HEK293 (cell line): ENCODE data around the gene COL7A1.
A peak's percentile ranks its signal among the peaks of the same experiment; 100 is the strongest.

ENCODE experiments used
- CTCF ChIA-PET: fragments of 350-600 bp; formaldehyde crosslinking; extraction: SDS; loops from one replicate; lab custom pipeline; 2021; ENCODE audit warnings: antibody characterized with exemption; lab: Yijun Ruan, JAX
- POLR2A ChIA-PET: fragments of 300-600 bp; formaldehyde crosslinking; extraction: SDS; loops from one replicate; lab custom pipeline; 2020; ENCODE audit warnings: antibody characterized with exemption, inconsistent platforms; lab: Yijun Ruan, JAX
- H3K27ac ChIP-seq: fragments of 200-500 bp; sonication (Bioruptor generic); 2 replicates; pipeline ENCODE4 v1.5.1; 2014; ENCODE audit warnings: low read depth, low read length, control low read depth, inconsistent platforms; ENCODE audit errors: extremely low read depth
- H3K36me3 ChIP-seq, 2 experiments: fragments of 200-500 bp in 1 of 2; sonication (Bioruptor generic) in 1 of 2; 1 replicate in 1 of 2; 2 replicates in 1 of 2; pipeline ENCODE4 v1.5.1; 2014 to 2017; ENCODE audit warnings: inconsistent platforms in 2 of 2, low read length in 2 of 2; ENCODE audit not compliant: control insufficient read depth in 2 of 2, insufficient read depth in 1 of 2
- H3K4me1 ChIP-seq: fragments of 200-500 bp; sonication (Bioruptor generic); 2 replicates; pipeline ENCODE4 v1.5.1; 2014; ENCODE audit warnings: mild to moderate bottlenecking, low read length, inconsistent platforms; ENCODE audit not compliant: control insufficient read depth, insufficient read depth
- H3K4me3 ChIP-seq: 2 replicates; pipeline ENCODE4 v1.5.1; 2011; ENCODE audit warnings: low read depth, mild to moderate bottlenecking, control low read depth, low read length, moderate library complexity
- H3K9me3 ChIP-seq: fragments of 200-500 bp; sonication (Bioruptor generic); 2 replicates; pipeline ENCODE4 v1.5.1; 2014; ENCODE audit warnings: low read depth, low read length, inconsistent platforms; ENCODE audit not compliant: control insufficient read depth, insufficient read depth
- REPIN1 ChIP-seq: fragments of 450-650 bp; formaldehyde crosslinking; IDR thresholded peaks from 2 replicates; pipeline ENCODE4 v1.5.1; 2017; ENCODE audit warnings: missing biosample characterization, missing genetic modification characterization, low read depth
- ZBTB1 ChIP-seq: fragments of 450-650 bp; formaldehyde crosslinking; IDR thresholded peaks from 2 replicates; pipeline ENCODE4 v1.5.1; 2016; ENCODE audit warnings: missing biosample characterization, missing genetic modification characterization
- ZBTB17 ChIP-seq: fragments of 450-650 bp; formaldehyde crosslinking; IDR thresholded peaks from 2 replicates; pipeline ENCODE4 v1.5.1; 2016; ENCODE audit warnings: missing biosample characterization, missing genetic modification characterization
- ZNF133 ChIP-seq: fragments of 450-650 bp; formaldehyde crosslinking; IDR thresholded peaks from 2 replicates; pipeline ENCODE4 v1.5.1; 2016; ENCODE audit warnings: missing biosample characterization, missing genetic modification characterization
- ZNF2 ChIP-seq: fragments of 450-650 bp; formaldehyde crosslinking; IDR thresholded peaks from 2 replicates; pipeline ENCODE4 v1.5.1; 2016; ENCODE audit warnings: missing biosample characterization, missing genetic modification characterization
- ZNF202 ChIP-seq: fragments of 450-650 bp; formaldehyde crosslinking; IDR thresholded peaks from 2 replicates; pipeline ENCODE4 v1.5.1; 2016; ENCODE audit warnings: missing biosample characterization, missing genetic modification characterization, borderline replicate concordance
- ZNF23 ChIP-seq: fragments of 450-650 bp; formaldehyde crosslinking; IDR thresholded peaks from 2 replicates; pipeline ENCODE4 v1.5.1; 2016; ENCODE audit warnings: missing biosample characterization, missing genetic modification characterization, borderline replicate concordance
- ZNF302 ChIP-seq: fragments of 450-650 bp; formaldehyde crosslinking; IDR thresholded peaks from 2 replicates; pipeline ENCODE4 v1.5.1; 2016; ENCODE audit warnings: missing biosample characterization, missing genetic modification characterization, low read depth
- ZNF391 ChIP-seq: fragments of 450-650 bp; formaldehyde crosslinking; IDR thresholded peaks from 2 replicates; pipeline ENCODE4 v1.5.1; 2016; ENCODE audit warnings: low read depth, missing biosample characterization, missing genetic modification characterization, borderline replicate concordance
- ZNF426 ChIP-seq: fragments of 450-650 bp; formaldehyde crosslinking; IDR thresholded peaks from 2 replicates; pipeline ENCODE4 v1.5.1; 2017; ENCODE audit warnings: missing biosample characterization, missing genetic modification characterization, mild to moderate bottlenecking, inconsistent platforms, moderate library complexity
- ZNF433 ChIP-seq: fragments of 450-650 bp; formaldehyde crosslinking; IDR thresholded peaks from 2 replicates; pipeline ENCODE4 v1.5.1; 2016; ENCODE audit warnings: missing biosample characterization, missing genetic modification characterization, low read depth
- ZNF560 ChIP-seq: fragments of 450-650 bp; formaldehyde crosslinking; IDR thresholded peaks from 2 replicates; pipeline ENCODE4 v1.5.1; 2017; ENCODE audit warnings: missing biosample characterization, missing genetic modification characterization, borderline replicate concordance
- ZNF660 ChIP-seq: fragments of 450-650 bp; IDR thresholded peaks from 2 replicates; pipeline ENCODE4 v1.5.1; 2018; ENCODE audit warnings: missing biosample characterization, mild to moderate bottlenecking, missing genetic modification characterization
- ZNF843 ChIP-seq: fragments of 450-650 bp; formaldehyde crosslinking; IDR thresholded peaks from 2 replicates; pipeline ENCODE4 v1.5.1; 2016; ENCODE audit warnings: missing biosample characterization, missing genetic modification characterization
- TF ChIP-seq, protein P1 (sequence below): fragments of 450-650 bp; formaldehyde crosslinking; IDR thresholded peaks from 2 replicates; pipeline ENCODE4 v1.5.1; 2017; ENCODE audit warnings: missing biosample characterization, missing genetic modification characterization
- TF ChIP-seq, protein P2 (sequence below): fragments of 450-650 bp; formaldehyde crosslinking; IDR thresholded peaks from 2 replicates; pipeline ENCODE4 v1.5.1; 2016; ENCODE audit warnings: missing biosample characterization, missing genetic modification characterization
- TF ChIP-seq, protein P3 (sequence below): fragments of 450-650 bp; formaldehyde crosslinking; IDR thresholded peaks from 2 replicates; pipeline ENCODE4 v1.5.1; 2017; ENCODE audit warnings: missing biosample characterization, missing genetic modification characterization
- TF ChIP-seq, protein P4 (sequence below): fragments of 450-650 bp; formaldehyde crosslinking; IDR thresholded peaks from 2 replicates; pipeline ENCODE4 v1.5.1; 2017; ENCODE audit warnings: missing biosample characterization, missing genetic modification characterization
- TF ChIP-seq, protein P5 (sequence below): fragments of 450-650 bp; formaldehyde crosslinking; conservative IDR thresholded peaks from 2 replicates; pipeline ENCODE4 v1.5.1; 2016; ENCODE audit warnings: low read depth, missing biosample characterization, missing genetic modification characterization
- TF ChIP-seq, protein P6 (sequence below): fragments of 450-650 bp; formaldehyde crosslinking; IDR thresholded peaks from 2 replicates; pipeline ENCODE4 v1.5.1; 2016; ENCODE audit warnings: missing biosample characterization, missing genetic modification characterization

The COL7A1 gene

DNA sequence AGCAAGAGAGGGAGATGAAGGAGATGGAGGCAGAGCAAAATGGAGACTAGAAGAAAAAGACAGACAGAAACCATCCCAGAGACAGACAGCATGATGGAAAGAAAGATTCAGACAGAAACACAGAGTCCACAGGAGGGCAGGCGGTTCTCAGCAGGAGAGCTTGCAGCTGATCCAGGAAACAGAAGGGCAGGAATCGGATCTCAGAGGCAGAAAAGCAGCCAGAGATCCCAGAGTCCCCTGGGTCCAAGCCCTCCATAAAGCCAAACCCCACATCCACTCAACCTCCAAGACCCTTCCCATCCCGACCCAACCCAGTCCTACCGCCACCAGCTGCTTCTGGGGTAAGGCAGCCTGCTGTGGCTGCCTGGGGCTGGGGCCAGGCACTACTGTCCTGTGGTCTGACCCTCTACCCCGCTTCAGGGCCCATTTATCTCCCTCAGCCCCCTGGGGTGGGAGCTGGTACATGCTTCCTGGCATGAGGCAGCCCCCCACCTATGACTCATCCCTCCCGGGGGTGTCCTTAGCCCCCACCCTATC, 31.7 kb downstream of the COL7A1 start, which contains the start of gene UCN2 (continued):
- peak; percentile 91 for TF ChIP-seq ZBTB17 (tag by site-specific recombination)
- TF ChIP-seq ZNF391 (tag by site-specific recombination), result no peak
- TF ChIP-seq, protein P1, sequence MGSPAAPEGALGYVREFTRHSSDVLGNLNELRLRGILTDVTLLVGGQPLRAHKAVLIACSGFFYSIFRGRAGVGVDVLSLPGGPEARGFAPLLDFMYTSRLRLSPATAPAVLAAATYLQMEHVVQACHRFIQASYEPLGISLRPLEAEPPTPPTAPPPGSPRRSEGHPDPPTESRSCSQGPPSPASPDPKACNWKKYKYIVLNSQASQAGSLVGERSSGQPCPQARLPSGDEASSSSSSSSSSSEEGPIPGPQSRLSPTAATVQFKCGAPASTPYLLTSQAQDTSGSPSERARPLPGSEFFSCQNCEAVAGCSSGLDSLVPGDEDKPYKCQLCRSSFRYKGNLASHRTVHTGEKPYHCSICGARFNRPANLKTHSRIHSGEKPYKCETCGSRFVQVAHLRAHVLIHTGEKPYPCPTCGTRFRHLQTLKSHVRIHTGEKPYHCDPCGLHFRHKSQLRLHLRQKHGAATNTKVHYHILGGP (tag by site-specific recombination), result no peak
- no peak for TF ChIP-seq ZNF302 (tag by site-specific recombination)
- TF ChIP-seq ZNF660, result no peak
- TF ChIP-seq, all 188 proteins: peak for 7

DNA sequence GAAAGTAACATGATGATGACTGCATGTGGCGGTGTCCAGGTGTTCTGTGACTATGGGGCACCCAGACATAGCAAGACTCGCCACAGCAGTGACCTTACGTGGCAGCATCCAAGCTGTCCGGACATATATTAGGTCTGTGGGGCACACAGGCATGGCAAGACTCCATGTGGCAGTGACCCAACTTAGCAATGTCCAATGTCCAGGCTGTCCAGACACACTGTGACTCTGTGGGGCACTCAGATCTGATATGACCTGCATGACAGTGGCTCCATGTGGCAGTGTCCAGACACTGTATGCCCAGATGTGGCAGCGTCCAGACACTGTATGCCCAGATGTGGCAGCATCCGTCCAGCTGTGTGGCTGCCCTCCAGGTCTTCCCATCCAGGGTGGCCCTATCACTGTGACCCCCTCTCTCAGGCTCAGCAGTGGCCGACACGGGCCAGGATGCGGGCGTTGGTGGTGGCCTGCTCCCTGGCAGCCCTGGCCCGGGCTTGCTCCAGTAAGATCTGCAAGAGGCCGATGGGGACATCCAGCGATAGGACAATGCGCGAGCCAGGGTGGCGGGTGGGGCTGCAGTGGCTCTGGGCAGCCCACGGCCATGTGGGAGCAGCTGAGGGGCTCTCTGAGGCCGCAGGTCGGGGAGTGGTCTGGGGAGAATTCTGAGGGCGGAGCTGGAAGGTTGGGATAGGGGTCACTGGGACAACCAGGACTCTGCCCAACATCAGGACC, 32.6 kb downstream of the COL7A1 start:
- POLR2A ChIA-PET, result interaction anchor here (0.5 kb wide), 1 partner anchor 50 kb away, joined by 3 read pairs; no protein-coding TSS in a partner anchor
- TF ChIP-seq, protein P2, sequence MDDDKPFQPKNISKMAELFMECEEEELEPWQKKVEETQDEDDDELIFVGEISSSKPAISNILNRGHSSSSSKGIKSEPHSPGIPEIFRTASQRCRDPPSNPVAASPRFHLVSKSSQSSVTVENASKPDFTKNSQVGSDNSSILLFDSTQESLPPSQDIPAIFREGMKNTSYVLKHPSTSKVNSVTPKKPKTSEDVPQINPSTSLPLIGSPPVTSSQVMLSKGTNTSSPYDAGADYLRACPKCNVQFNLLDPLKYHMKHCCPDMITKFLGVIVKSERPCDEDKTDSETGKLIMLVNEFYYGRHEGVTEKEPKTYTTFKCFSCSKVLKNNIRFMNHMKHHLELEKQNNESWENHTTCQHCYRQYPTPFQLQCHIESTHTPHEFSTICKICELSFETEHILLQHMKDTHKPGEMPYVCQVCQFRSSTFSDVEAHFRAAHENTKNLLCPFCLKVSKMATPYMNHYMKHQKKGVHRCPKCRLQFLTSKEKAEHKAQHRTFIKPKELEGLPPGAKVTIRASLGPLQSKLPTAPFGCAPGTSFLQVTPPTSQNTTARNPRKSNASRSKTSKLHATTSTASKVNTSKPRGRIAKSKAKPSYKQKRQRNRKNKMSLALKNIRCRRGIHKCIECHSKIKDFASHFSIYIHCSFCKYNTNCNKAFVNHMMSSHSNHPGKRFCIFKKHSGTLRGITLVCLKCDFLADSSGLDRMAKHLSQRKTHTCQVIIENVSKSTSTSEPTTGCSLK (tag by site-specific recombination), result no peak
- no peak for TF ChIP-seq ZNF202 (tag by site-specific recombination)
- no peak for TF ChIP-seq ZNF843
- no peak for TF ChIP-seq REPIN1 (tag by site-specific recombination)
- TF ChIP-seq, protein P3, sequence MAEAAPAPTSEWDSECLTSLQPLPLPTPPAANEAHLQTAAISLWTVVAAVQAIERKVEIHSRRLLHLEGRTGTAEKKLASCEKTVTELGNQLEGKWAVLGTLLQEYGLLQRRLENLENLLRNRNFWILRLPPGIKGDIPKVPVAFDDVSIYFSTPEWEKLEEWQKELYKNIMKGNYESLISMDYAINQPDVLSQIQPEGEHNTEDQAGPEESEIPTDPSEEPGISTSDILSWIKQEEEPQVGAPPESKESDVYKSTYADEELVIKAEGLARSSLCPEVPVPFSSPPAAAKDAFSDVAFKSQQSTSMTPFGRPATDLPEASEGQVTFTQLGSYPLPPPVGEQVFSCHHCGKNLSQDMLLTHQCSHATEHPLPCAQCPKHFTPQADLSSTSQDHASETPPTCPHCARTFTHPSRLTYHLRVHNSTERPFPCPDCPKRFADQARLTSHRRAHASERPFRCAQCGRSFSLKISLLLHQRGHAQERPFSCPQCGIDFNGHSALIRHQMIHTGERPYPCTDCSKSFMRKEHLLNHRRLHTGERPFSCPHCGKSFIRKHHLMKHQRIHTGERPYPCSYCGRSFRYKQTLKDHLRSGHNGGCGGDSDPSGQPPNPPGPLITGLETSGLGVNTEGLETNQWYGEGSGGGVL, result no peak
- no peak for TF ChIP-seq ZNF433 (tag by site-specific recombination)
- no peak for TF ChIP-seq ZBTB1 (tag by site-specific recombination)
- TF ChIP-seq ZNF426 (tag by site-specific recombination), result no peak
- TF ChIP-seq, protein P4, sequence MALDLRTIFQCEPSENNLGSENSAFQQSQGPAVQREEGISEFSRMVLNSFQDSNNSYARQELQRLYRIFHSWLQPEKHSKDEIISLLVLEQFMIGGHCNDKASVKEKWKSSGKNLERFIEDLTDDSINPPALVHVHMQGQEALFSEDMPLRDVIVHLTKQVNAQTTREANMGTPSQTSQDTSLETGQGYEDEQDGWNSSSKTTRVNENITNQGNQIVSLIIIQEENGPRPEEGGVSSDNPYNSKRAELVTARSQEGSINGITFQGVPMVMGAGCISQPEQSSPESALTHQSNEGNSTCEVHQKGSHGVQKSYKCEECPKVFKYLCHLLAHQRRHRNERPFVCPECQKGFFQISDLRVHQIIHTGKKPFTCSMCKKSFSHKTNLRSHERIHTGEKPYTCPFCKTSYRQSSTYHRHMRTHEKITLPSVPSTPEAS (tag by site-specific recombination), result no peak
- TF ChIP-seq ZNF2, result no peak
- TF ChIP-seq, protein P5, sequence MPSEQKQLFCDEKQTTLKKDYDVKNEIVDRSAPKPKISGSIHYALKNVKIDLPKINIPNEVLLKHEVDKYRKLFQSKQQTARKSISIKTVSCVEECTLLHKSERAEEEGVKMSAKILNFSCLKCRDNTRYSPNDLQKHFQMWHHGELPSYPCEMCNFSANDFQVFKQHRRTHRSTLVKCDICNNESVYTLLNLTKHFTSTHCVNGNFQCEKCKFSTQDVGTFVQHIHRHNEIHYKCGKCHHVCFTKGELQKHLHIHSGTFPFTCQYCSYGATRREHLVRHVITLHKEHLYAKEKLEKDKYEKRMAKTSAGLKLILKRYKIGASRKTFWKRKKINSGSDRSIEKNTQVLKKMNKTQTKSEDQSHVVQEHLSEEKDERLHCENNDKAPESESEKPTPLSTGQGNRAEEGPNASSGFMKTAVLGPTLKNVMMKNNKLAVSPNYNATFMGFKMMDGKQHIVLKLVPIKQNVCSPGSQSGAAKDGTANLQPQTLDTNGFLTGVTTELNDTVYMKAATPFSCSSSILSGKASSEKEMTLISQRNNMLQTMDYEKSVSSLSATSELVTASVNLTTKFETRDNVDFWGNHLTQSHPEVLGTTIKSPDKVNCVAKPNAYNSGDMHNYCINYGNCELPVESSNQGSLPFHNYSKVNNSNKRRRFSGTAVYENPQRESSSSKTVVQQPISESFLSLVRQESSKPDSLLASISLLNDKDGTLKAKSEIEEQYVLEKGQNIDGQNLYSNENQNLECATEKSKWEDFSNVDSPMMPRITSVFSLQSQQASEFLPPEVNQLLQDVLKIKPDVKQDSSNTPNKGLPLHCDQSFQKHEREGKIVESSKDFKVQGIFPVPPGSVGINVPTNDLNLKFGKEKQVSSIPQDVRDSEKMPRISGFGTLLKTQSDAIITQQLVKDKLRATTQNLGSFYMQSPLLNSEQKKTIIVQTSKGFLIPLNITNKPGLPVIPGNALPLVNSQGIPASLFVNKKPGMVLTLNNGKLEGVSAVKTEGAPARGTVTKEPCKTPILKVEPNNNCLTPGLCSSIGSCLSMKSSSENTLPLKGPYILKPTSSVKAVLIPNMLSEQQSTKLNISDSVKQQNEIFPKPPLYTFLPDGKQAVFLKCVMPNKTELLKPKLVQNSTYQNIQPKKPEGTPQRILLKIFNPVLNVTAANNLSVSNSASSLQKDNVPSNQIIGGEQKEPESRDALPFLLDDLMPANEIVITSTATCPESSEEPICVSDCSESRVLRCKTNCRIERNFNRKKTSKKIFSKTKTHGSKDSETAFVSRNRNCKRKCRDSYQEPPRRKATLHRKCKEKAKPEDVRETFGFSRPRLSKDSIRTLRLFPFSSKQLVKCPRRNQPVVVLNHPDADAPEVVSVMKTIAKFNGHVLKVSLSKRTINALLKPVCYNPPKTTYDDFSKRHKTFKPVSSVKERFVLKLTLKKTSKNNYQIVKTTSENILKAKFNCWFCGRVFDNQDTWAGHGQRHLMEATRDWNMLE (tag by site-specific recombination), result no peak
- TF ChIP-seq ZNF560 (tag by site-specific recombination), result no peak
- TF ChIP-seq, protein P6, sequence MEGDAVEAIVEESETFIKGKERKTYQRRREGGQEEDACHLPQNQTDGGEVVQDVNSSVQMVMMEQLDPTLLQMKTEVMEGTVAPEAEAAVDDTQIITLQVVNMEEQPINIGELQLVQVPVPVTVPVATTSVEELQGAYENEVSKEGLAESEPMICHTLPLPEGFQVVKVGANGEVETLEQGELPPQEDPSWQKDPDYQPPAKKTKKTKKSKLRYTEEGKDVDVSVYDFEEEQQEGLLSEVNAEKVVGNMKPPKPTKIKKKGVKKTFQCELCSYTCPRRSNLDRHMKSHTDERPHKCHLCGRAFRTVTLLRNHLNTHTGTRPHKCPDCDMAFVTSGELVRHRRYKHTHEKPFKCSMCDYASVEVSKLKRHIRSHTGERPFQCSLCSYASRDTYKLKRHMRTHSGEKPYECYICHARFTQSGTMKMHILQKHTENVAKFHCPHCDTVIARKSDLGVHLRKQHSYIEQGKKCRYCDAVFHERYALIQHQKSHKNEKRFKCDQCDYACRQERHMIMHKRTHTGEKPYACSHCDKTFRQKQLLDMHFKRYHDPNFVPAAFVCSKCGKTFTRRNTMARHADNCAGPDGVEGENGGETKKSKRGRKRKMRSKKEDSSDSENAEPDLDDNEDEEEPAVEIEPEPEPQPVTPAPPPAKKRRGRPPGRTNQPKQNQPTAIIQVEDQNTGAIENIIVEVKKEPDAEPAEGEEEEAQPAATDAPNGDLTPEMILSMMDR (tag by site-specific recombination), result no peak
- no peak for TF ChIP-seq ZNF133 (tag by site-specific recombination)
- no peak for TF ChIP-seq ZNF23
- TF ChIP-seq, all 188 proteins: peak for 0
- no peaks in the 10 kb centered on the region for H3K4me1 ChIP-seq
- H3K36me3 ChIP-seq, result no peaks in the 10 kb centered on the region
- H3K27ac ChIP-seq, result no peak overlapping the region
- CTCF ChIA-PET, result interaction anchor here (0.6 kb wide), 1 partner anchor 144 kb away, joined by 3 read pairs; no protein-coding TSS in a partner anchor
- H3K4me3 ChIP-seq, result no peak overlapping the region
- H3K9me3 ChIP-seq, result no peaks in the 10 kb centered on the region
